A549 (cell line): Measurements from ENCODE around the gene NOS2. TPM values are rescaled to one million over a fixed set of nuclear protein-coding genes. Genes with fewer than 3 reads are reported as not detected.
A peak's percentile ranks its signal among the peaks of the same experiment; 100 is the strongest.
"Not testable (repeated sequence)": the region's sequence is repeated elsewhere in the genome, so short reads cannot be mapped to it uniquely, and the experiment has no call there.

ENCODE experiments used
- ATAC-seq, 2 experiments: fragments of 200-7000 bp in 1 of 2; fragments of >200 bp in 1 of 2; cut with Nextera tagmentation in 1 of 2; cut with Tn5 transposase in 1 of 2; 3 replicates each; pipeline versions ENCODE4 v1.8.0 to v1.9.1; 2018 to 2020; ENCODE audit warnings: mild to moderate bottlenecking in 1 of 2, moderate library complexity in 1 of 2
- CTCF ChIA-PET: fragments of 300-600 bp; sonication (Branson Sonifier 250); formaldehyde crosslinking; extraction: SDS; loops from one replicate; lab custom pipeline; 2021; ENCODE audit warnings: antibody characterized with exemption, inconsistent platforms; lab: Yijun Ruan, JAX
- POLR2A ChIA-PET: fragments of 350-600 bp; formaldehyde crosslinking; extraction: SDS; loops from one replicate; lab custom pipeline; 2021; ENCODE audit warnings: antibody characterized with exemption, inconsistent platforms; lab: Yijun Ruan, JAX
- DNase-seq, 2 experiments: peaks; one replicate each; pipeline versions ENCODE4 v3.0.0 to v3.0.0-alpha.2; 2011 to 2016; ENCODE audit warnings: low read depth in 1 of 2, low spot score in 1 of 2
- FAIRE-seq: peaks from 2 replicates; lab custom pipeline; 2011; peaks lifted over from hg19 to GRCh38; lab: Jason Lieb, UNC
- H3K27ac ChIP-seq, 2 experiments: fragments of >200 bp; sonication (Bioruptor Twin); formaldehyde crosslinking; 3 replicates each; pipeline ENCODE4 v1.5.1; 2016 to 2017
- H3K4me1 ChIP-seq: fragments of >200 bp; sonication (Bioruptor Twin); formaldehyde crosslinking; 3 replicates; pipeline ENCODE4 v1.6.1; 2016
- H3K4me2 ChIP-seq: fragments of >200 bp; sonication (Bioruptor Twin); formaldehyde crosslinking; 3 replicates; pipeline ENCODE4 v1.6.1; 2016
- H3K4me3 ChIP-seq: fragments of >200 bp; sonication (Bioruptor Twin); formaldehyde crosslinking; 3 replicates; pipeline ENCODE4 v1.5.1; 2016
- H3K9me3 ChIP-seq: fragments of >200 bp; sonication (Bioruptor Twin); formaldehyde crosslinking; 3 replicates; pipeline ENCODE4 v1.6.1; 2016
- BHLHE40 ChIP-seq: IDR thresholded peaks from 2 replicates; pipeline ENCODE4 v1.6.1; 2012; ENCODE audit warnings: low read depth, low read length, inconsistent platforms
- CTCF ChIP-seq: fragments of >200 bp; sonication (Bioruptor Twin); formaldehyde crosslinking; IDR thresholded peaks from 3 replicates; pipeline ENCODE4 v1.5.1; 2016
- E2F6 ChIP-seq: IDR thresholded peaks from 2 replicates; pipeline ENCODE4 v1.6.1; 2012; ENCODE audit warnings: low read depth, borderline replicate concordance
- FOXS1 ChIP-seq: fragments of 250-450 bp; sonication (Bioruptor Pico); IDR thresholded peaks from 2 replicates; pipeline ENCODE4 v1.5.0; 2020; ENCODE audit warnings: mild to moderate bottlenecking, moderate library complexity
- HOXB13 ChIP-seq: fragments of 250-450 bp; sonication (Bioruptor Pico); IDR thresholded peaks from 2 replicates; pipeline ENCODE4 v1.5.0; 2020; ENCODE audit warnings: low read depth, mild to moderate bottlenecking, moderate library complexity
- JUN ChIP-seq, 2 experiments: fragments of >200 bp; sonication (Bioruptor Twin); formaldehyde crosslinking; IDR thresholded peaks; 2 replicates in 1 of 2; 3 replicates in 1 of 2; pipeline ENCODE4 v1.6.1; 2016 to 2017
- JUNB ChIP-seq: fragments of >200 bp; sonication (Bioruptor Twin); formaldehyde crosslinking; IDR thresholded peaks from 2 replicates; pipeline ENCODE4 v1.6.1; 2016
- KDM1A ChIP-seq: fragments of 200-600 bp; sonication (generic); IDR thresholded peaks from 2 replicates; pipeline ENCODE4 v1.6.1; 2016; ENCODE audit warnings: low read depth, mild to moderate bottlenecking
- MAX ChIP-seq: IDR thresholded peaks from 2 replicates; pipeline ENCODE4 v1.6.1; 2012
- MAZ ChIP-seq: fragments of 150-350 bp; IDR thresholded peaks from 2 replicates; pipeline ENCODE4 v1.6.1; 2014; ENCODE audit warnings: antibody characterized with exemption, low read depth, low read length, borderline replicate concordance
- PHF8 ChIP-seq: fragments of 200-600 bp; sonication (generic); IDR thresholded peaks from 2 replicates; pipeline ENCODE4 v1.6.1; 2016; ENCODE audit warnings: low read depth, mild to moderate bottlenecking, antibody characterized with exemption, moderate library complexity, borderline replicate concordance
- SREBF2 ChIP-seq: fragments of 450-650 bp; IDR thresholded peaks from 2 replicates; pipeline ENCODE4 v1.6.1; 2014; ENCODE audit warnings: mild to moderate bottlenecking, moderate library complexity
- TP53 ChIP-seq: fragments of 250-450 bp; sonication (Bioruptor Pico); IDR thresholded peaks from 2 replicates; pipeline ENCODE4 v1.5.0; 2021; ENCODE audit warnings: mild to moderate bottlenecking, moderate library complexity
- USF2 ChIP-seq: fragments of 450-650 bp; IDR thresholded peaks from 2 replicates; pipeline ENCODE4 v1.6.1; 2014; ENCODE audit warnings: antibody characterized with exemption
- ZC3H11A ChIP-seq: fragments of 450-650 bp; IDR thresholded peaks from 2 replicates; pipeline ENCODE4 v1.6.1; 2014; ENCODE audit warnings: antibody characterized with exemption, mild to moderate bottlenecking
- ZSCAN20 ChIP-seq: fragments of 250-450 bp; sonication (Bioruptor Pico); IDR thresholded peaks from 2 replicates; pipeline ENCODE4 v1.8.0; 2022; ENCODE audit warnings: mild to moderate bottlenecking, moderate library complexity
- WGBS: methylation state at CpG from one replicate; pipeline ENCODE4 v1.1.6; 2017; ENCODE audit errors: missing lambda C conversion rate; 5-methylcytosine and 5-hydroxymethylcytosine counted together
- polyA plus RNA-seq, 4 experiments: library from polyadenylated mRNA; depleted of rRNA in 3 of 4; stranded (reverse); fragments of >200 nt; fragmentation: RNase III in 1 of 4; extraction: RNeasy Plus Mini Kit Qiagen cat#74134 plus additional on column Dnase treatment in 1 of 4; gene quantifications; 2 replicates in 3 of 4; 3 replicates in 1 of 4; pipeline ENCODE4 v1.2.3, GENCODE V29; 2011 to 2017

Gene NOS2
- polyA plus RNA-seq, 2 of the 4 experiments (the other 2 are of a cell fraction) = 0.08 to 0.17 TPM

DNA sequence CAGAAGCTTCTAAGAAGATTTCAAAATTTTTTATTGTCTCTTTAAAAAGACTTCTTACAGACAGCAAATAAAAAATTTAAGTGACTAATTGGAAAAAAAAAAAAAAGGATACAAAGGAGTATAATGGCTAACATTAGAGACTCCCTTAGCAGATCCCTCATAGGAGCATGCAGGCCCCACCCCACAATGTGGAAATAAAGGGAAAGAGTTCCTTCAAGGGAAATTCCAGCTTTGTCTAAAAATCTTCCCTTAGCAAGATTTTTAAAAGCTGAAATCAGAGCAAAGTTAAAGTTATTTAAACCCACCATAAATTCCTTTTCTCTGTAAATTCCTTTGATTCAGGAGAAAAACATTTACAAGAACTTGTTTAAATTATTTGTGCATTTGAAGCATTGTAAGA, 32.5 kb upstream of the NOS2 start:
- TF ChIP-seq E2F6 (no peak), FOXS1 (no peak), MAX (no peak), CTCF (no peak), SREBF2 (no peak), TP53 (CRISPR knock-in tag) (no peak), JUNB (no peak), USF2 (no peak), BHLHE40 (no peak)
- TF ChIP-seq, all 56 proteins: peak for 0
- no peak for DNase-seq
- no peak for ATAC-seq
- FAIRE-seq = no peak
- POLR2A ChIA-PET = no interaction called here
- CTCF ChIA-PET = interaction anchor here (0.8 to 4.6 kb wide), 4 partner anchors 14 to 77 kb away, joined by 3 to 23 read pairs (median 4); no protein-coding TSS in a partner anchor
- Histone ChIP-seq H3K4me3 (no peak overlapping the region), H3K27ac (no peak overlapping the region), H3K4me1 (no peaks in the 10 kb centered on the region), H3K4me2 (no peak overlapping the region), H3K9me3 (no peaks in the 10 kb centered on the region)

DNA sequence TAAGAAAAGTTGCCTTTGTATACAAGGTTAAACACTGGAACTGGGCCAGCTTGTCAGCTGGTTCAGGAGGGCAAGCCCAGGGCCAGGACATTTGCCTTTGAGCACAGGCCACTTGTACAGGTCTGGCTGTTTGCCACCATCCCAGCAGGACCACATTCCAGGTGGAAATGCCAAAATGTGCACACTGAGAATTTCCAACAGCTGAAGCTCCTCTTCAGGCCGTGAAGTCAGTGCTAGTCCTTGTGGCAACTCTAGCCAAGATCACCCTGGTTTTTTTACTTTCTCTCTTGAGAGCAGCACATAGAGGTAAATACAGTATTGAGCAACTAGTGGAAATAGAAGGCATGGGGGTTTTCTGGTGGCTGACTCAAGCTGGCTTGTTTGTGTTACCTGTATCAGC, 29.6 kb upstream of the NOS2 start:
- H3K4me1 ChIP-seq, CTCF ChIA-PET, H3K4me3 ChIP-seq, H3K9me3 ChIP-seq, H3K27ac ChIP-seq, DNase-seq, POLR2A ChIA-PET, H3K4me2 ChIP-seq: not testable (repeated sequence)
- FAIRE-seq (peak; percentile 98), ATAC-seq (peak in 1 of 2 experiments; percentile 65; a peak in 1 of 6 replicates)
- WGBS = 0% methylated on average over 1 of the region's 1 CpG

DNA sequence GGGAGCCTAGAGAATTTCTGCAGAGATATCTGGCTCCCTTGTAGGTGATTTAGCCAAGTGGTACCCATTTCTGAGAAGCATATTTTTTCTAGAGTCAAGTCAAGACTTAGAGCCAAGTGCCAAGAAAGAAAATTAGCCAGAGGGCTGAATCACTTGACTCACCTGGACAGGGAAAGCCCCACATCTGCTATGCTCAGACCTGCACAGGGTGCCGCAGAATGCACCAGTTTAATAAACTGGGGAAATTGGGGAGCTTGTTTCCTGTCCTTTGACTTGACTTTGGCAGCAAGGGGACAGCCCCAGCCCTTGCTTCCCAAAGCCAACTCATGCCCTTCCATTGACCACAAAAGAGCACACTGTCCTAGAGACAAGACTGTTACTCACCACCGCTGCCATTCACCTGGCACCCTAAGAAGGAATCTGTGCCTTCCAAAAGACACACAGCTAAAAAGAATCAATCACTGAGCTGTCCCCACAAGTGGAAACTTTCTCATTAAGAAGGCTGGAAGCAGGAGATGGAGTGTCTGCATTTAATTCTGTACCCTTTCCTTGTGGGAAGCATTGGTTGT, 28.9 kb upstream of the NOS2 start:
- ATAC-seq = not testable (repeated sequence)
- WGBS = no CpG with 5 or more reads among the region's 2 CpGs

DNA sequence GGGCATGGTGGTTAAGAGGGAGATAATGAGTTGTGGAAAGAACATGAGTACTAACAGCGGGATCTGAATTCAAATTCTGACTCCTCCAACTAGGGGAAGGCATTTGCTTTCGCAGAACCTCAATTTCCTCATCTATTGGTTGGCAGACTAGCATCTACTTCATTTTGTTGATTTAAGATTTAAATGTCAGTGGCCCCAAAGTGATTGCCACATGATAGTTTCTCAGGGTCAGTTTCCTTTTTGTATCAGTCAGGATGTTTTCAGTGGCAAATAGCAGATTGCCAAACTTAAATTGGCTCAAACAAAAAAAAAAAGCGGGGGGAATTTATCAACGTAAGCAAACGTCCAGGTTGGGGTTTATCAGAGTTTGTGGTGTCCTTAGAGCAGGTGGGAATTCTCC, 25.1 kb upstream of the NOS2 start:
- Histone ChIP-seq H3K4me3 (no peak overlapping the region), H3K9me3 (no peaks in the 10 kb centered on the region), H3K4me2 (no peak overlapping the region), H3K27ac (no peak overlapping the region), H3K4me1 (no peaks in the 10 kb centered on the region)
- ATAC-seq (no peak), DNase-seq (no peak), FAIRE-seq (no peak)
- TF ChIP-seq ZC3H11A = no peak
- no peak for TF ChIP-seq JUN (IDR thresholded peaks at IDR 0.05)
- TF ChIP-seq HOXB13 = no peak
- no peak for TF ChIP-seq MAZ
- TF ChIP-seq KDM1A = no peak
- no peak for TF ChIP-seq PHF8
- TF ChIP-seq ZSCAN20 (CRISPR knock-in tag) = no peak
- CTCF ChIA-PET = interaction anchor here (3.2 kb wide), 1 partner anchor 20 kb away, joined by 15 read pairs; no protein-coding TSS in a partner anchor
- POLR2A ChIA-PET = no interaction called here
- WGBS = 52% methylated on average over 5 of the region's 5 CpGs

More for the DNA sequence above, 28.9 kb upstream of the NOS2 start:
- H3K4me2 ChIP-seq, POLR2A ChIA-PET, DNase-seq, H3K4me1 ChIP-seq, H3K27ac ChIP-seq, H3K4me3 ChIP-seq, H3K9me3 ChIP-seq: not testable (repeated sequence)
- FAIRE-seq = peak; percentile 43
- CTCF ChIA-PET = interaction anchor here (0.6 to 2.0 kb wide), 2 partner anchors 51 to 65 kb away, joined by 4 to 5 read pairs; partner anchors contain the start of gene LYRM9
